Loucy (cell line): ENCODE results near the gene PKHD1.

Experiments
- H2AFZ ChIP-seq: fragments of 200-600 bp; sonication (generic); 2 replicates; pipeline ENCODE4 v1.6.0; 2016; ENCODE audit warnings: antibody characterized with exemption, mild to moderate bottlenecking, low read length, moderate library complexity
- H3F3A ChIP-seq: fragments of 200-600 bp; 2 replicates; pipeline ENCODE4 v1.6.0; 2016; ENCODE audit warnings: antibody characterized with exemption, low read depth, mild to moderate bottlenecking
- H3K27me3 ChIP-seq: fragments of 200-600 bp; sonication (generic); 2 replicates; pipeline ENCODE4 v1.6.1; 2014; ENCODE audit warnings: low read length, mild to moderate bottlenecking; ENCODE audit not compliant: insufficient read depth, poor library complexity, severe bottlenecking
- H3K36me3 ChIP-seq: fragments of 200-600 bp; sonication (generic); 2 replicates; pipeline ENCODE4 v1.6.1; 2016; ENCODE audit warnings: low read length; ENCODE audit not compliant: insufficient read depth
- H3K4me1 ChIP-seq: fragments of 200-600 bp; sonication (generic); 2 replicates; pipeline ENCODE4 v1.5.1; 2014; ENCODE audit warnings: low read length, mild to moderate bottlenecking; ENCODE audit not compliant: insufficient read depth, poor library complexity, severe bottlenecking
- H3K4me2 ChIP-seq: fragments of 200-600 bp; sonication (generic); 2 replicates; pipeline ENCODE4 v1.6.0; 2014; ENCODE audit warnings: antibody characterized with exemption, low read length, low read depth, mild to moderate bottlenecking; ENCODE audit not compliant: poor library complexity, severe bottlenecking
- H3K4me3 ChIP-seq: fragments of 200-600 bp; sonication (generic); 2 replicates; pipeline ENCODE4 v1.5.1; 2014; ENCODE audit warnings: low read length, mild to moderate bottlenecking, mixed read lengths; ENCODE audit not compliant: poor library complexity, severe bottlenecking
- H3K79me2 ChIP-seq: fragments of 200-600 bp; sonication (generic); 2 replicates; pipeline ENCODE4 v1.6.1; 2014; ENCODE audit warnings: low read length; ENCODE audit not compliant: insufficient read depth
- H3K9ac ChIP-seq: fragments of 200-600 bp; sonication (generic); 2 replicates; pipeline ENCODE4 v1.6.0; 2014; ENCODE audit warnings: mild to moderate bottlenecking, low read depth, low read length, moderate library complexity; ENCODE audit not compliant: poor library complexity, severe bottlenecking
- H3K9me2 ChIP-seq: fragments of 200-600 bp; sonication (generic); replicated peaks from 2 replicates; pipeline ENCODE4 v1.6.1; 2016; ENCODE audit warnings: low read depth, low read length, mixed read lengths
- H3K9me3 ChIP-seq: fragments of 200-600 bp; sonication (generic); 2 replicates; pipeline ENCODE4 v1.6.1; 2014; ENCODE audit warnings: mild to moderate bottlenecking, antibody characterized with exemption, low read length, low read depth; ENCODE audit not compliant: insufficient read depth
- H4K20me1 ChIP-seq: fragments of 200-600 bp; sonication (generic); 2 replicates; pipeline ENCODE4 v1.6.0; 2014; ENCODE audit warnings: antibody characterized with exemption, low read length, mild to moderate bottlenecking; ENCODE audit not compliant: insufficient read depth, poor library complexity, severe bottlenecking
- CTCF ChIP-seq: fragments of 200-600 bp; sonication (generic); conservative IDR thresholded peaks from 2 replicates; pipeline ENCODE4 v1.5.1; 2014; ENCODE audit warnings: mild to moderate bottlenecking, antibody characterized with exemption, low read length
- EZH2phosphoT487 ChIP-seq: fragments of 200-600 bp; IDR thresholded peaks from 2 replicates; pipeline ENCODE4 v1.6.1; 2018; ENCODE audit warnings: antibody characterized with exemption, mild to moderate bottlenecking, moderate library complexity, borderline replicate concordance

PKHD1 gene

GRCh38 chr6:52050051-52050405 is 37.4 kb downstream of the PKHD1 start:
- Histone ChIP-seq H3K79me2 (no peaks in the 10 kb centered on the region), H3K36me3 (no peaks in the 10 kb centered on the region), H3F3A (no peaks in the 10 kb centered on the region), H4K20me1 (no peaks in the 10 kb centered on the region), H3K9me2 (no peaks in the 10 kb centered on the region), H3K9me3 (no peaks in the 10 kb centered on the region), H3K9ac (no peak overlapping the region), H2AFZ (no peak overlapping the region), H3K27me3 (no peaks in the 10 kb centered on the region), H3K4me1 (peaks cover 13% of the 10 kb centered on the region), H3K4me3 (no peak overlapping the region), H3K4me2 (no peak overlapping the region)
- TF ChIP-seq CTCF (no peak), EZH2phosphoT487 (no peak)

- Histone ChIP-seq H3K36me3 (no peaks in the 10 kb centered on the region), H3K4me3 (no peak overlapping the region), H3K4me2 (no peak overlapping the region), H3K9me3 (no peaks in the 10 kb centered on the region), H3K4me1 (peaks cover 13% of the 10 kb centered on the region), H2AFZ (no peak overlapping the region), H3K9me2 (no peaks in the 10 kb centered on the region), H3K9ac (no peak overlapping the region), H3F3A (no peaks in the 10 kb centered on the region), H3K79me2 (no peaks in the 10 kb centered on the region), H4K20me1 (no peaks in the 10 kb centered on the region), H3K27me3 (no peaks in the 10 kb centered on the region)
- TF ChIP-seq EZH2phosphoT487, result no peak
- peak; percentile 89 for TF ChIP-seq CTCF
Measured at GRCh38 chr6:52049252-52050050, 38.0 kb downstream of the PKHD1 start.

- no peak overlapping the region for H3K4me2 ChIP-seq
- H4K20me1 ChIP-seq, result no peaks in the 10 kb centered on the region
- no peaks in the 10 kb centered on the region for H3F3A ChIP-seq
- H3K27me3 ChIP-seq, result no peaks in the 10 kb centered on the region
- no peak overlapping the region for H2AFZ ChIP-seq
- H3K79me2 ChIP-seq, result no peaks in the 10 kb centered on the region
- no peaks in the 10 kb centered on the region for H3K36me3 ChIP-seq
- H3K9me3 ChIP-seq, result no peaks in the 10 kb centered on the region
- H3K4me3 ChIP-seq, result no peak overlapping the region
- TF ChIP-seq EZH2phosphoT487, result no peak
- H3K9ac ChIP-seq, result no peak overlapping the region
- no peaks in the 10 kb centered on the region for H3K4me1 ChIP-seq
- H3K9me2 ChIP-seq, result no peaks in the 10 kb centered on the region
Measured at GRCh38 chr6:52046456-52046855, 41.0 kb downstream of the PKHD1 start.

- Histone ChIP-seq H3K4me3 (no peak overlapping the region), H3K9me2 (no peaks in the 10 kb centered on the region), H3K36me3 (no peaks in the 10 kb centered on the region), H4K20me1 (no peaks in the 10 kb centered on the region), H3K27me3 (no peaks in the 10 kb centered on the region), H3K9ac (no peak overlapping the region), H3K9me3 (no peaks in the 10 kb centered on the region), H3K4me1 (no peaks in the 10 kb centered on the region), H3F3A (no peaks in the 10 kb centered on the region), H3K4me2 (no peak overlapping the region), H2AFZ (no peak overlapping the region), H3K79me2 (no peaks in the 10 kb centered on the region)
- TF ChIP-seq EZH2phosphoT487 (no peak), CTCF (no peak)
Measured at GRCh38 chr6:52045481-52045880, 41.9 kb downstream of the PKHD1 start.
